ENCODE results near the gene SURF6.

The SURF6 gene

GRCh38 chr9:133335924-133336811, at the start of gene SURF6:
SURF6 (minus strand) TSS chr9:133336188; CDS start chr9:133336132, 56 bp downstream.
- Histone ChIP-seq H3K27ac (ENCODE audit: low read depth, low read length) (peak within 1 kb of the TSS; percentile 67), H3K9me3 (ENCODE audit: control insufficient read depth in 5 of 5, low read length in 5 of 5) (no peaks in the 10 kb centered on the region), H3K4me1 (ENCODE audit: control insufficient read depth in 5 of 5, insufficient read depth in 5 of 5, low read length in 5 of 5) (peaks cover 5 to 48% (median 41%) of the 10 kb centered on the region in 5 donors), H3K4me3 (ENCODE audit: low read depth in 1 of 5, low read length in 5 of 5) (peak within 1 kb of the TSS; percentile 83 to 90 (median 86)), H3K9ac (ENCODE audit: low read length in 5 of 5) (peak within 1 kb of the TSS; percentile 68 to 90 (median 81)), H3K27me3 (ENCODE audit: control insufficient read depth in 5 of 5, insufficient read depth in 4 of 5, low read length in 5 of 5) (no peaks in the 10 kb centered on the region), H3K36me3 (ENCODE audit: control insufficient read depth in 5 of 5, insufficient read depth in 5 of 5, low read length in 5 of 5) (peaks cover 0 to 56% (median 53%) of the 10 kb centered on the region in 5 donors)

DNA sequence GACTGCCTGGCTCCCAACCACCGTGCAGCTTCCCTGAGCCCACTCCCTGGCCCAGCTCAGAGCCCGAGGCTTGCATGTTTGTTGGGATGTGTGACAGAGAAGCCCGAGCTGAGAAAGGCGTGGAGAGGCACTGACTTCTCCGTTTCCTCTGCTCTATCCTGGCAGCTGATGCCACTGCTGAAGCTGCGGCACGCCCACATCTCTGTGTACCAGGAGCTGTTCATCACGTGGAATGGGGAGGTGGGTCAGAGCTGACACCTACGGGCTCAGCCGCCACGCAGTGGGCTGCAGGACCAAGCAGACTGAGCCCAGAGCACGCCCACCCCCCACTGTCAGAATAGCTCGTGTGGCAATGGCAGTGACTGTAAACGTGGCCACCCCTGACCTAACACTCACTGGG, 49.5 kb upstream of the SURF6 start:
- Histone ChIP-seq H3K27ac (ENCODE audit: low read depth, low read length) (no peak overlapping the region), H3K4me1 (ENCODE audit: control insufficient read depth in 5 of 5, insufficient read depth in 5 of 5, low read length in 5 of 5) (no peaks in the 10 kb centered on the region), H3K4me3 (ENCODE audit: low read depth in 1 of 5, low read length in 5 of 5) (no peak overlapping the region), H3K9me3 (ENCODE audit: control insufficient read depth in 5 of 5, low read length in 5 of 5) (no peaks in the 10 kb centered on the region), H3K27me3 (ENCODE audit: control insufficient read depth in 5 of 5, insufficient read depth in 4 of 5, low read length in 5 of 5) (peaks cover 0 to 4% (median under 1%) of the 10 kb centered on the region in 5 donors), H3K36me3 (ENCODE audit: control insufficient read depth in 5 of 5, insufficient read depth in 5 of 5, low read length in 5 of 5) (no peaks in the 10 kb centered on the region), H3K9ac (ENCODE audit: low read length in 5 of 5) (no peak overlapping the region)

DNA sequence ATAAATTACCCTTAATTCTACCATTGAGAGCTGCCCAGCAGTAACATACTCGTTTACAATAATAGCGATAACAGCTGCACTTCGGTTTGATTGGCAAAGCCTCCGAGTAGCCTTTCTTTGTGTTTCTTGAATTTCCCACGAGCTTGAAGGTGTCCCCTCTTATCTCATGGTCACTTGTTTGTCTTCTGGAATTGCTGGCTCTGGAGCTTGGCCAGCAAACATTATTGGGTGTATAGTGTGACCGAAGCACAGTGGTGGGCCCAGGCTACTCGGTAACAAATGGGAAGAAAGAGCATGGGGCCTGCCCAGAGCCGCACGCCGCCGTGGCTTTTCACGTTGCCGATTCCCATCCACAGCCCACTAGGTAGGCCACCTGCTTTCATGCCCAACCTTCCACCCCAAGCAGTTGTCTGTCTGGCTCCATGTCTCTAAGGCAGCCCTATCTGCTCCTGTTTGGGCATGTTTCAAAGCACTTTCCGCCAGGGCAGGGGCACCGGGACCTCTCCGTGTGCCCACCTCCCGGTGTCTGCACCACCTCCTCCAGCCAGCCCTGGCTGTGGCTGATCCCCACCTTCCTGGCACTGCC, 48.8 kb upstream of the SURF6 start:
- H3K4me3 ChIP-seq (ENCODE audit: low read depth in 1 of 5, low read length in 5 of 5) = no peak overlapping the region
- peaks cover 0 to 2% (median 0%) of the 10 kb centered on the region in 5 donors for H3K27me3 ChIP-seq (ENCODE audit: control insufficient read depth in 5 of 5, insufficient read depth in 4 of 5, low read length in 5 of 5)
- H3K4me1 ChIP-seq (ENCODE audit: control insufficient read depth in 5 of 5, insufficient read depth in 5 of 5, low read length in 5 of 5) = no peaks in the 10 kb centered on the region
- H3K9ac ChIP-seq (ENCODE audit: low read length in 5 of 5) = no peak overlapping the region
- H3K27ac ChIP-seq (ENCODE audit: low read depth, low read length) = no peak overlapping the region
- H3K9me3 ChIP-seq (ENCODE audit: control insufficient read depth in 5 of 5, low read length in 5 of 5) = no peaks in the 10 kb centered on the region
- no peaks in the 10 kb centered on the region for H3K36me3 ChIP-seq (ENCODE audit: control insufficient read depth in 5 of 5, insufficient read depth in 5 of 5, low read length in 5 of 5)

DNA sequence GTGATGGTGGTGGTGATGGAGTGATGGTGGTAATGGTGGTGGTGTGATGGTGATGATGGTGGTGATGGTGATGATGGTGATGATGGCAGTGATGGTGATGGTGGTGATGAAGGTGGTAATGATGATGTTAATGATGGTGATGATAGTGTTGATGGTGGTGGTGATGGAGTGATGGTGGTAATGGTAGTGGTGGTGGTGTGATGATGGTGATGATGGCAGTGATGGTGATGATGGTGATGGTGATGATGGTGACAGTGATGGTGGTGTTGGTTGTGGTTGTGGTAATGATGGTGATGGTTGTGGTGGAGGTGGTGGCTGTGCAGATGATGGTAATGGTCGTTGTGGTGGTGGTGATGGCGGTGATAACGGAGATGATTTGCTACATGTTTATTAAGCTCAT, 47.5 kb upstream of the SURF6 start:
- peaks cover 0 to under 1% (median 0%) of the 10 kb centered on the region in 5 donors for H3K4me1 ChIP-seq (ENCODE audit: control insufficient read depth in 5 of 5, insufficient read depth in 5 of 5, low read length in 5 of 5)
- peaks cover 0 to under 1% (median 0%) of the 10 kb centered on the region in 5 donors for H3K9me3 ChIP-seq (ENCODE audit: control insufficient read depth in 5 of 5, low read length in 5 of 5)
- no peaks in the 10 kb centered on the region for H3K36me3 ChIP-seq (ENCODE audit: control insufficient read depth in 5 of 5, insufficient read depth in 5 of 5, low read length in 5 of 5)
- H3K27ac ChIP-seq (ENCODE audit: low read depth, low read length) = no peak overlapping the region
- no peak overlapping the region for H3K9ac ChIP-seq (ENCODE audit: low read length in 5 of 5)
- no peak overlapping the region for H3K4me3 ChIP-seq (ENCODE audit: low read depth in 1 of 5, low read length in 5 of 5)
- no peaks in the 10 kb centered on the region for H3K27me3 ChIP-seq (ENCODE audit: control insufficient read depth in 5 of 5, insufficient read depth in 4 of 5, low read length in 5 of 5)

DNA sequence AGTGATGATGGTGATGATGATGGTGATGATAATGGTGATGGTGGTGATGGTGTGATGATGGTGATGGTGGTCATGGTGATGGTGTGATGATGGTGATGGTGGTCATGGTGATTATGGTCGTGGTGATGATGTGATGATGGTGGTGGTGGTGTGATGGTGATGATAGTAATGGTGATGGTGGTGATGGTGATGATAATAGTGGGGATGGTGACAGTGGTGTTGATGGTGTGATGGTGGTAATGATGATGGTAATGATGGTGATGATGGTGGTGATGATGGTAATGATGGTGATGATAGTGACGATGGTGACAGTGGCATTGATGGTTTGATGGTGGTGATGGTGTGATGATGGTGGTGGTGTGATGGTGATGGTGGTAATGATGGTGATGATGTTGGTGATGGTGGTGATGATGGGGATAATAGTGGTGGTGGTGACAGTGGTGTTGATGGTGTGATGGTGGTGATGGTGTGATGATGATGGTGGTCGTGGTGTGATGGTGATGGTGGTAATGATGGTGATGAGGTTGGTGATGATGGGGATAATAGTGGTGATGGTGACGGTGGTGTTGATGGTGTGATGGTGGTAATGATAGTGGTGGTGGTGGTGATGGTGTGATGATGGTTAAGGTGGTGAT, 46.6 kb upstream of the SURF6 start:
- H3K27ac ChIP-seq (ENCODE audit: low read depth, low read length) = no peak overlapping the region
- H3K27me3 ChIP-seq (ENCODE audit: control insufficient read depth in 5 of 5, insufficient read depth in 4 of 5, low read length in 5 of 5) = no peaks in the 10 kb centered on the region
- H3K4me1 ChIP-seq (ENCODE audit: control insufficient read depth in 5 of 5, insufficient read depth in 5 of 5, low read length in 5 of 5) = peaks cover 0 to 7% (median 2%) of the 10 kb centered on the region in 5 donors
- H3K9me3 ChIP-seq (ENCODE audit: control insufficient read depth in 5 of 5, low read length in 5 of 5) = peaks cover 0 to 8% (median 2%) of the 10 kb centered on the region in 5 donors
- H3K36me3 ChIP-seq (ENCODE audit: control insufficient read depth in 5 of 5, insufficient read depth in 5 of 5, low read length in 5 of 5) = no peaks in the 10 kb centered on the region
- H3K4me3 ChIP-seq (ENCODE audit: low read depth in 1 of 5, low read length in 5 of 5) = no peak overlapping the region
- no peak overlapping the region for H3K9ac ChIP-seq (ENCODE audit: low read length in 5 of 5)

DNA sequence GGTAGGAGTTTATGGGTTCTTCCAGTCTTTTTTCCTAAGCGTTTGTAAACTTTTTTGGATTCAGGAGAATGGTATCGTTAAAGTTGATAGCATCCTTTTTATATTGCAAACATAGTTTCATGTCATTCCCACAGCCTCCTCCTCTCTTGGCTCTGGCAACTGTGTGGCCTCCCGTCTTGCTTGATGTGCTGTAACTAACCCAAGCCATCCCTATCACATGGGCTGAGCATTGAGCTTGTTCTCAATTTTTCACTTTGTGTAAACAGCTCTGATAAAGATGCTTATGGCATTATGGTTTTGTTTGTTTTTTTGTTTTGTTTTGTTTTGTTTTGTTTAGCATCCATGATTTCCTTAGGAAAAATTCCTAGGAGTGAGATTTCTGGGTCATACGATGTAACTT, 44.7 kb upstream of the SURF6 start:
- Histone ChIP-seq H3K9ac (ENCODE audit: low read length in 5 of 5) (no peak overlapping the region), H3K4me3 (ENCODE audit: low read depth in 1 of 5, low read length in 5 of 5) (no peak overlapping the region), H3K27me3 (ENCODE audit: control insufficient read depth in 5 of 5, insufficient read depth in 4 of 5, low read length in 5 of 5) (no peaks in the 10 kb centered on the region), H3K36me3 (ENCODE audit: control insufficient read depth in 5 of 5, insufficient read depth in 5 of 5, low read length in 5 of 5) (no peaks in the 10 kb centered on the region), H3K4me1 (ENCODE audit: control insufficient read depth in 5 of 5, insufficient read depth in 5 of 5, low read length in 5 of 5) (peaks cover 2 to 15% (median 8%) of the 10 kb centered on the region in 5 donors), H3K27ac (ENCODE audit: low read depth, low read length) (no peak overlapping the region), H3K9me3 (ENCODE audit: control insufficient read depth in 5 of 5, low read length in 5 of 5) (peaks cover 0 to 8% (median 2%) of the 10 kb centered on the region in 5 donors)

DNA sequence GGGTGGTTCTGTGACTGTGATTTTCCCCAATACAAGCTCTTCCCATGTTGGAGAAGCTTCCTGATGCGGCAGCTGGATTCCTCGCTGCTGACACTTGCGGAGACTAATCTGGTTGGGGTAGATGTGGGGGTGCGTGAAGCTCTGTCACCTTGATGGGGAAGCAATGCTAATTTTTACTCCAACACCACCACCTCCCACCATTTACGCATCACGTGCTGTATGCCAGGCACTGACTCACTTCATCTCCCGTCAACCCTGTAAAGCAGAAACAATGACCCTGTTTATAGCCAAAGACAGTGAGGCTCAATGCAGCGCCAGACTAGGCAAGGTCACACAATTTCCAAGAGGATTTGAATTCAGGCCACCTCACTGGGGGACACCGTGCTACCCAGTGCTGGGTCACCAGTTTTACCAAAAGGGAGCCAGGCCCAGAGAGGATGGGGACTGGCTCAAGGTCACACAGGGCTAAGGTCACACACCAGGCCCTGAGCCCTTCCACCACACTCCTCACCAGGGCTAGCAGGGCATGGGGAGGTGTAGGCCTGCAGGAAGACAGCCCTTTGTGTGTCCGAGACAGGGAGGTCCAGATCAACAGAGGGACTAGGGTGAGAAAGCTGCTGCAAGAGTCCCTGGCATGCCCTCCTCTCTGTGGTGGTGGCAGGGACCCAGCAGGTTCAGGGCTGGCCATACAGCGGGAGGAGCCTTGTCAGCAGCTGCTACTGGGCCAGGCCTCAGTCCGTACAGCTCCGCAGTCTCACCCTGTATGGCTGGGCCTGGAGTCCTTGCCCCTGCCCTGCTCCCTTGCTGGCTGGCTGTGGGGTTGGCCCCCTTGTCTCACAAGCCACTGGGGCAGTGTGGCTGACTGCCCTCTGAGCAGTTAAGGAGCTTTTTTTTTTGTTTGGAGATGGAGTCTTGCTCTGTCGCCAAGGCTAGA, 43.4 kb upstream of the SURF6 start:
- no peaks in the 10 kb centered on the region for H3K36me3 ChIP-seq (ENCODE audit: control insufficient read depth in 5 of 5, insufficient read depth in 5 of 5, low read length in 5 of 5)
- no peak overlapping the region for H3K27ac ChIP-seq (ENCODE audit: low read depth, low read length)

GRCh38 chr9:133378408-133378962, 42.5 kb upstream of the SURF6 start:
- Histone ChIP-seq H3K36me3 (ENCODE audit: control insufficient read depth in 5 of 5, insufficient read depth in 5 of 5, low read length in 5 of 5) (no peaks in the 10 kb centered on the region), H3K4me3 (ENCODE audit: low read depth in 1 of 5, low read length in 5 of 5) (no peak overlapping the region), H3K27ac (ENCODE audit: low read depth, low read length) (no peak overlapping the region), H3K9me3 (ENCODE audit: control insufficient read depth in 5 of 5, low read length in 5 of 5) (peaks cover 0 to 8% (median 2%) of the 10 kb centered on the region in 5 donors), H3K27me3 (ENCODE audit: control insufficient read depth in 5 of 5, insufficient read depth in 4 of 5, low read length in 5 of 5) (no peaks in the 10 kb centered on the region), H3K4me1 (ENCODE audit: control insufficient read depth in 5 of 5, insufficient read depth in 5 of 5, low read length in 5 of 5) (peaks cover 2 to 32% (median 22%) of the 10 kb centered on the region in 5 donors), H3K9ac (ENCODE audit: low read length in 5 of 5) (no peak overlapping the region)

More for the DNA sequence above, 43.4 kb upstream of the SURF6 start:
- Histone ChIP-seq H3K4me3 (ENCODE audit: low read depth in 1 of 5, low read length in 5 of 5) (no peak overlapping the region), H3K9ac (ENCODE audit: low read length in 5 of 5) (no peak overlapping the region), H3K9me3 (ENCODE audit: control insufficient read depth in 5 of 5, low read length in 5 of 5) (peaks cover 0 to 8% (median 2%) of the 10 kb centered on the region in 5 donors), H3K4me1 (ENCODE audit: control insufficient read depth in 5 of 5, insufficient read depth in 5 of 5, low read length in 5 of 5) (peaks cover 2 to 23% (median 15%) of the 10 kb centered on the region in 5 donors), H3K27me3 (ENCODE audit: control insufficient read depth in 5 of 5, insufficient read depth in 4 of 5, low read length in 5 of 5) (no peaks in the 10 kb centered on the region)

DNA sequence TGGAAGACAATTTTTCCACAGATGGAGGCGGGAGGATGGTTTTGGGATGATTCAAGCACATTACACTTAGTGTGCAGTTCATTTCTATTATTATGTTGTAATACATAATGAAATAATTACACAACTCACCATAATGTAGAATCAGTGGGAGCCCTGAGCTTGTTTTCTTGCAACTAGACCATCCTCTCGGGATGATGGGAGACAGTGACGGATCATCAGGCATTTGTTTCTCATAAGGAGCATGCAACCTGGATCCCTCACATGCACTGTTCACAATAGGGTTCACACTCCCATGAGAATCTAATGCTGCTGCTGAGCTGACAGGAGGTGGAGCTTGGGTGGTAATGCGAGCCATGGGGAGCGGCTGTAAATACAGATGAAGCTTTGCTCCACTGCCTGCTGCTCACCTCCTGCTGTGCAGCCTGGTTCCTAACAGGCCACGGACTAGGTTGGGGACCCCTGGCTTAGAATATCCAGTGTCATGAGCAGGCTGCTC, 41.8 kb upstream of the SURF6 start:
- Histone ChIP-seq H3K9ac (ENCODE audit: low read length in 5 of 5) (no peak overlapping the region), H3K4me1 (ENCODE audit: control insufficient read depth in 5 of 5, insufficient read depth in 5 of 5, low read length in 5 of 5) (peaks cover 2 to 39% (median 29%) of the 10 kb centered on the region in 5 donors), H3K4me3 (ENCODE audit: low read depth in 1 of 5, low read length in 5 of 5) (no peak overlapping the region), H3K27ac (ENCODE audit: low read depth, low read length) (no peak overlapping the region), H3K27me3 (ENCODE audit: control insufficient read depth in 5 of 5, insufficient read depth in 4 of 5, low read length in 5 of 5) (no peaks in the 10 kb centered on the region), H3K36me3 (ENCODE audit: control insufficient read depth in 5 of 5, insufficient read depth in 5 of 5, low read length in 5 of 5) (peaks cover 0 to 4% (median 3%) of the 10 kb centered on the region in 5 donors), H3K9me3 (ENCODE audit: control insufficient read depth in 5 of 5, low read length in 5 of 5) (peaks cover 0 to 8% (median 2%) of the 10 kb centered on the region in 5 donors)

Measured in subcutaneous abdominal adipose tissue (tissue), 5 donors.